CD14-positive monocyte (primary cell): ENCODE results near the gene SEMA6B. TPM values are rescaled to one million over a fixed set of nuclear protein-coding genes. Genes with fewer than 3 reads are reported as not detected.

Experiments
- DNase-seq, 3 donors: peaks; one replicate each; pipeline ENCODE4 v3.0.0-alpha.2; 2011 to 2022
- H2AFZ ChIP-seq: 2 replicates; pipeline ENCODE4 v1.6.0; 2012; ENCODE audit warnings: mild to moderate bottlenecking, low read depth, low read length, inconsistent platforms; ENCODE audit not compliant: insufficient read depth, poor library complexity, severe bottlenecking
- H3K27ac ChIP-seq, 2 donors: 1 replicate in 1 of 2; 2 replicates in 1 of 2; pipeline ENCODE4 v1.5.1; 2012 to 2013; ENCODE audit warnings: low read length in 2 of 2, control low read depth in 1 of 2, inconsistent platforms in 1 of 2, low read depth in 1 of 2, mild to moderate bottlenecking in 1 of 2
- H3K27me3 ChIP-seq, 2 donors: one replicate each; pipeline versions ENCODE4 v1.6.0 to v1.6.1; 2011 to 2013; ENCODE audit warnings: low read length in 2 of 2; ENCODE audit not compliant: control insufficient read depth in 2 of 2, insufficient read depth in 2 of 2
- H3K36me3 ChIP-seq, 2 donors: replicated peaks in 1 of 2; 1 replicate in 1 of 2; 2 replicates in 1 of 2; pipeline versions ENCODE4 v1.5.1 to v1.6.1; 2012 to 2013; ENCODE audit warnings: low read length in 2 of 2, control low read depth in 1 of 2, inconsistent platforms in 1 of 2, mild to moderate bottlenecking in 1 of 2; ENCODE audit not compliant: insufficient read depth in 2 of 2, control insufficient read depth in 1 of 2
- H3K4me1 ChIP-seq, 2 donors: 1 replicate in 1 of 2; 2 replicates in 1 of 2; pipeline versions ENCODE4 v1.5.1 to v1.6.1; 2012 to 2013; ENCODE audit warnings: low read length in 2 of 2, control low read depth in 1 of 2, inconsistent platforms in 1 of 2, mild to moderate bottlenecking in 1 of 2, moderate library complexity in 1 of 2; ENCODE audit not compliant: insufficient read depth in 2 of 2, control insufficient read depth in 1 of 2
- H3K4me2 ChIP-seq: replicated peaks from 2 replicates; pipeline ENCODE3; 2012; ENCODE audit warnings: low read length, moderate library complexity, mild to moderate bottlenecking; ENCODE audit not compliant: poor library complexity, severe bottlenecking; ENCODE audit errors: extremely low read depth
- H3K4me3 ChIP-seq, 3 experiments: fragments of 200-600 bp in 1 of 3; sonication (generic) in 1 of 3; replicated peaks in 1 of 3; 1 replicate in 2 of 3; 2 replicates in 1 of 3; pipeline ENCODE4 v1.5.1; 2011 to 2013; ENCODE audit warnings: low read length in 3 of 3, mild to moderate bottlenecking in 3 of 3, control low read depth in 2 of 3, low read depth in 2 of 3, inconsistent platforms in 1 of 3, moderate library complexity in 1 of 3
- H3K79me2 ChIP-seq: 2 replicates; pipeline ENCODE4 v1.6.0; 2012; ENCODE audit warnings: mild to moderate bottlenecking, control low read depth, inconsistent platforms, low read length, moderate library complexity; ENCODE audit not compliant: insufficient read depth
- H3K9ac ChIP-seq: 2 replicates; pipeline ENCODE4 v1.6.0; 2017; ENCODE audit warnings: low read length, mild to moderate bottlenecking; ENCODE audit not compliant: insufficient read depth, poor library complexity, severe bottlenecking
- H3K9me3 ChIP-seq, 2 donors: replicated peaks in 1 of 2; 1 replicate in 1 of 2; 2 replicates in 1 of 2; pipeline versions ENCODE4 v1.5.1 to v1.6.1; 2012 to 2013; ENCODE audit warnings: low read length in 2 of 2, control low read depth in 1 of 2; ENCODE audit not compliant: control insufficient read depth in 1 of 2, insufficient read depth in 1 of 2
- H4K20me1 ChIP-seq: 2 replicates; pipeline ENCODE4 v1.6.0; 2012; ENCODE audit warnings: mild to moderate bottlenecking, low read length, control low read depth, moderate library complexity; ENCODE audit not compliant: insufficient read depth
- H3K27ac Mint-ChIP-seq, 7 donors: one replicate each; pipeline ENCODE4 v1.8.0; 2020; ENCODE audit warnings: mild to moderate bottlenecking in 7 of 7, mixed read lengths in 7 of 7, moderate library complexity in 6 of 7, inconsistent platforms in 2 of 7
- H3K27me3 Mint-ChIP-seq, 3 donors: one replicate each; pipeline ENCODE4 v1.8.0; 2021 to 2022; ENCODE audit warnings: low read depth in 3 of 3, mild to moderate bottlenecking in 3 of 3, mixed read lengths in 3 of 3, moderate library complexity in 3 of 3, inconsistent platforms in 1 of 3
- H3K36me3 Mint-ChIP-seq, 2 donors: one replicate each; pipeline ENCODE4 v1.8.0; 2020; ENCODE audit warnings: mixed read lengths in 2 of 2, inconsistent platforms in 1 of 2, mild to moderate bottlenecking in 1 of 2
- H3K4me1 Mint-ChIP-seq: one replicate; pipeline ENCODE4 v1.8.0; 2020; ENCODE audit warnings: mild to moderate bottlenecking, mixed read lengths
- H3K4me3 Mint-ChIP-seq, 2 donors: one replicate each; pipeline ENCODE4 v1.8.0; 2020; ENCODE audit warnings: mild to moderate bottlenecking in 2 of 2, mixed read lengths in 2 of 2, moderate library complexity in 1 of 2
- H3K9me3 Mint-ChIP-seq, 7 donors: one replicate each; pipeline ENCODE4 v1.8.0; 2020 to 2022; ENCODE audit warnings: mixed read lengths in 7 of 7, mild to moderate bottlenecking in 6 of 7, moderate library complexity in 6 of 7, inconsistent platforms in 2 of 7
- CTCF ChIP-seq: fragments of 200-600 bp; IDR thresholded peaks from one replicate; pipeline ENCODE4 v1.8.0; 2022; ENCODE audit warnings: antibody characterized with exemption, mild to moderate bottlenecking
- WGBS: methylation state at CpG from one replicate; pipeline ENCODE4 v1.1.5; 2013; ENCODE audit warnings: missing lambda C conversion rate; ENCODE audit not compliant: insufficient coverage; 5-methylcytosine and 5-hydroxymethylcytosine counted together
- intact Hi-C, 2 donors: fragments of 100-400 bp; cut with micrococcal nuclease; formaldehyde crosslinking; loops; one replicate each; pipeline versions ENCODE4 v1.15.0 to v1.15.1; 2023
- polyA plus RNA-seq, 3 donors: library from polyadenylated mRNA; depleted of rRNA in 1 of 3; unstranded in 2 of 3; stranded (reverse) in 1 of 3; fragments of 300-500 nt in 2 of 3; fragments of >200 nt in 1 of 3; fragmentation: Illumina TruSeq in 2 of 3; gene quantifications; 1 replicate in 2 of 3; 2 replicates in 1 of 3; pipeline ENCODE4 v1.2.3, GENCODE V29; 2012 to 2021

Gene SEMA6B
- polyA plus RNA-seq, 3 donors: 0.12 to 1.6 (median 0.87) TPM

DNA sequence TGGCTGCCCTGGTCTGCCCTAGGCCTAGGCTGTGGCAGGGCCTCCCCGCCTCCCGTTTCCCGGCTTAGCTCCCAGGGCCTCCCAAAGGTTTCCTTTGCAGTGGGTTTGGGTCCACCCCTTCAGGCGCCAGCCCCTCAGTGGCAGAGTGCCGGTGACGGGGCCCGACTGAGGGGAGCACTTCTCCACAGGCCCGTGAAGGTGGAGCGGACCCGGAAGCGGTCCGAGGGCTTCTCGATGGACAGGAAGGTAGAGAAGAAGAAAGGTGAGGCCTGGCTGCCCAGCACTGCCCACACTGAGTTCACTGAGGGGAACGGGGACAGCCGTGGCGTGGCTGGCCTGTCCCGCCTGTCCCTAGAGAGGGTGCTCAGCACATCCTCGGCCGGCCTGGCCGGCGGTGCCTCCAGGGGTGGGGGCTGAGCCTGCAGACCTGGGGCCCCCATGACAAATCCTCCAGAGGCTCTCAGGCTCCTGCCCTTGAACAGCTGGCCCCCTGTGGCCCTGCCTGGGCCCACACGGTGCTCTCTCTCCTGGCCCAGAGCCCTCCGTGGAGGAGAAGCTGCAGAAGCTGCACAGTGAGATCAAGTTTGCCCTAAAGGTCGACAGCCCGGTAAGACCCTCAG lies 61.6 kb downstream of the SEMA6B start:
- no peak overlapping the region for H3K27ac ChIP-seq
- no peaks in the 10 kb centered on the region for H3K27me3 ChIP-seq
- H4K20me1 ChIP-seq: no peaks in the 10 kb centered on the region
- H3K36me3 ChIP-seq: peaks cover 77 to 87% of the 10 kb centered on the region in 2 donors
- H3K36me3 Mint-ChIP-seq: peaks cover 32 to 53% of the 10 kb centered on the region in 2 donors
- no peaks in the 10 kb centered on the region for H3K27me3 Mint-ChIP-seq
- no peaks in the 10 kb centered on the region for H3K4me1 Mint-ChIP-seq
- no peak for TF ChIP-seq CTCF
- no peak for DNase-seq
- WGBS: 94% methylated on average over 23 of the region's 25 CpGs
- no peak overlapping the region for H3K4me3 Mint-ChIP-seq
- no peaks in the 10 kb centered on the region for H3K9me3 Mint-ChIP-seq
- H3K4me1 ChIP-seq: no peaks in the 10 kb centered on the region
- H3K9me3 ChIP-seq: no peaks in the 10 kb centered on the region
- intact Hi-C loops: no loop called here
- no peak overlapping the region for H3K27ac Mint-ChIP-seq
- no peak overlapping the region for H3K9ac ChIP-seq
- H3K79me2 ChIP-seq: no peaks in the 10 kb centered on the region
- H2AFZ ChIP-seq: no peak overlapping the region
- H3K4me2 ChIP-seq: no peak overlapping the region
- no peak overlapping the region for H3K4me3 ChIP-seq

DNA sequence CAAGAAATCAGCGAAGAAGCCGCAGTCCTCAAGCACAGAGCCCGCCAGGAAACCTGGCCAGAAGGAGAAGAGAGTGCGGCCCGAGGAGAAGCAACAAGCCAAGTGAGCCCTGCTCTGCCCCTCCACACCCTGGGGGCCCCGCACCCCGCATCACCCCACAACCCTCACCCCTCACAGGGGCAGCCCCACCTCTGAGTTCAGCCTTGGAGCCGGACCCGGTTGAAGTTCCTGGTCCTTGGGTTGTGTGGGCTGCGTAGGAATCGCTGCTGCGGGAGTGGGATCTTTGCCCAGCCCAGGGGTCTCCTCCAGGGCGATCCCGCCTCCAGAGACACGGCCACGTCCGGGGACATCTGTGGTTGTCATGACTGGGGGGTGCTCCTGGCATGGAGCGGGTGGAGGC lies 63.2 kb downstream of the SEMA6B start:
- peaks cover 75 to 87% of the 10 kb centered on the region in 2 donors for H3K36me3 ChIP-seq
- Mint-ChIP-seq H3K36me3 (peaks cover 18 to 45% of the 10 kb centered on the region in 2 donors), H3K4me1 (no peaks in the 10 kb centered on the region), H3K27ac (no peak overlapping the region), H3K4me3 (no peak overlapping the region), H3K27me3 (no peaks in the 10 kb centered on the region), H3K9me3 (no peaks in the 10 kb centered on the region)
- WGBS: 89% methylated on average over 14 of the region's 18 CpGs
- no peak overlapping the region for H3K27ac ChIP-seq
- no peak overlapping the region for H3K9ac ChIP-seq
- intact Hi-C loops: no loop called here
- TF ChIP-seq CTCF: no peak
- no peak overlapping the region for H2AFZ ChIP-seq
- no peak overlapping the region for H3K4me3 ChIP-seq
- H3K27me3 ChIP-seq: no peaks in the 10 kb centered on the region
- no peaks in the 10 kb centered on the region for H3K79me2 ChIP-seq
- H3K9me3 ChIP-seq: no peaks in the 10 kb centered on the region
- H3K4me1 ChIP-seq: no peaks in the 10 kb centered on the region
- DNase-seq: no peak
- H3K4me2 ChIP-seq: no peak overlapping the region
- H4K20me1 ChIP-seq: no peaks in the 10 kb centered on the region
